HFFc6 (cell line): ENCODE results near the gene CACNA1G. TPM values are rescaled to one million over a fixed set of nuclear protein-coding genes. Genes with fewer than 3 reads are reported as not detected.

Experiments
- DNase-seq: peaks from one replicate; pipeline ENCODE4 v3.0.0-alpha.2; 2018
- H3K27ac Mint-ChIP-seq: 2 replicates; pipeline ENCODE4 v1.8.0; 2020; ENCODE audit warnings: mild to moderate bottlenecking, mixed read lengths
- H3K27me3 Mint-ChIP-seq: 2 replicates; pipeline ENCODE4 v1.8.0; 2021; ENCODE audit warnings: mild to moderate bottlenecking, moderate library complexity, mixed read lengths; ENCODE audit not compliant: insufficient read depth
- H3K36me3 Mint-ChIP-seq: 2 replicates; pipeline ENCODE4 v1.8.0; 2021; ENCODE audit warnings: low read depth, mixed read lengths
- H3K4me1 Mint-ChIP-seq: 2 replicates; pipeline ENCODE4 v1.8.0; 2020; ENCODE audit warnings: low read depth, mixed read lengths
- H3K4me3 Mint-ChIP-seq: 2 replicates; pipeline ENCODE4 v1.8.0; 2020; ENCODE audit warnings: mild to moderate bottlenecking, moderate library complexity, mixed read lengths
- H3K9me3 Mint-ChIP-seq: 2 replicates; pipeline ENCODE4 v1.8.0; 2020; ENCODE audit warnings: mild to moderate bottlenecking, mixed read lengths
- CTCF ChIP-seq: fragments of 200-600 bp; sonication (generic); IDR thresholded peaks from 2 replicates; pipeline ENCODE4 v1.5.0; 2021; ENCODE audit warnings: antibody characterized with exemption, mild to moderate bottlenecking
- total RNA-seq, 6 experiments: library from RNA; stranded (reverse); fragmentation: NEBNext Ultra II Directional; extraction: Animal tissue kit (Norgen Biotek cat#: 25700); gene quantifications; 2 replicates in 1 of 6; 3 replicates in 5 of 6; pipeline ENCODE4 v1.2.3, GENCODE V29; 2021

The CACNA1G gene
- total RNA-seq, 6 experiments from 2014 or later: 0.03 to 0.19 (median 0.05) TPM; not detected in 1

GRCh38 chr17:50521514-50521913, 39.0 kb upstream of the CACNA1G start:
- Mint-ChIP-seq H3K4me3 (no peak overlapping the region), H3K4me1 (0 out of 2 replicates have a peak, but pooled peaks cover 5% of the 10 kb centered on the region), H3K36me3 (no peaks in the 10 kb centered on the region), H3K27ac (no peak overlapping the region), H3K9me3 (no peaks in the 10 kb centered on the region), H3K27me3 (peaks cover 35% of the 10 kb centered on the region)
- no peak for DNase-seq
- no peak for TF ChIP-seq CTCF

- Mint-ChIP-seq H3K27me3 (peaks cover 31% of the 10 kb centered on the region), H3K4me3 (no peak overlapping the region), H3K36me3 (no peaks in the 10 kb centered on the region), H3K9me3 (no peaks in the 10 kb centered on the region), H3K27ac (no peak overlapping the region), H3K4me1 (no peaks in the 10 kb centered on the region)
- no peak for TF ChIP-seq CTCF
- no peak for DNase-seq
Measured at GRCh38 chr17:50522766-50523165, 37.7 kb upstream of the CACNA1G start.

- H3K9me3 Mint-ChIP-seq: no peaks in the 10 kb centered on the region
- DNase-seq: no peak
Measured at GRCh38 chr17:50523208-50523607, 37.3 kb upstream of the CACNA1G start.

GRCh38 chr17:50524838-50525237, 35.7 kb upstream of the CACNA1G start:
- Mint-ChIP-seq H3K4me3 (no peak overlapping the region), H3K4me1 (no peaks in the 10 kb centered on the region), H3K27ac (no peak overlapping the region), H3K36me3 (no peaks in the 10 kb centered on the region), H3K27me3 (peaks cover 26% of the 10 kb centered on the region), H3K9me3 (no peaks in the 10 kb centered on the region)
- DNase-seq: no peak
- no peak for TF ChIP-seq CTCF

More at GRCh38 chr17:50523208-50523607, 37.3 kb upstream of the CACNA1G start:
- Mint-ChIP-seq H3K36me3 (no peaks in the 10 kb centered on the region), H3K27ac (no peak overlapping the region), H3K27me3 (peaks cover 29% of the 10 kb centered on the region), H3K4me1 (no peaks in the 10 kb centered on the region), H3K4me3 (no peak overlapping the region)
- no peak for TF ChIP-seq CTCF

GRCh38 chr17:50527155-50527762, 33.3 kb upstream of the CACNA1G start:
- H3K4me3 Mint-ChIP-seq: no peak overlapping the region
- no peak for DNase-seq
- no peaks in the 10 kb centered on the region for H3K36me3 Mint-ChIP-seq
- TF ChIP-seq CTCF: no peak
- H3K4me1 Mint-ChIP-seq: no peaks in the 10 kb centered on the region
- no peaks in the 10 kb centered on the region for H3K9me3 Mint-ChIP-seq
- H3K27me3 Mint-ChIP-seq: peaks cover 31% of the 10 kb centered on the region
- H3K27ac Mint-ChIP-seq: no peak overlapping the region
